Kidney (tissue), 14 donors: ENCODE measurements around the gene PCSK5. TPM values are rescaled to one million over a fixed set of nuclear protein-coding genes. Genes with fewer than 3 reads are reported as not detected.

Source experiments
- DNase-seq, 5 donors: peaks; one replicate each; pipeline ENCODE4 v3.0.0-alpha.2; 2013 to 2020
- FAIRE-seq: peaks from 2 replicates; lab custom pipeline; 2012; peaks lifted over from hg19 to GRCh38; lab: Jason Lieb, UNC
- H3K27ac ChIP-seq, 2 donors: one replicate each; pipeline ENCODE4 v1.7.0; 2013; ENCODE audit warnings: low read depth in 2 of 2, low read length in 2 of 2, inconsistent platforms in 1 of 2
- H3K27me3 ChIP-seq: one replicate; pipeline ENCODE4 v1.7.1; 2013; ENCODE audit warnings: low read length, inconsistent platforms; ENCODE audit not compliant: control insufficient read depth, insufficient read depth
- H3K36me3 ChIP-seq, 3 donors: one replicate each; pipeline versions ENCODE4 v1.7.0 to v1.7.1; 2013; ENCODE audit warnings: low read length in 3 of 3, control low read depth in 1 of 3, inconsistent platforms in 1 of 3; ENCODE audit not compliant: insufficient read depth in 3 of 3, control insufficient read depth in 2 of 3
- H3K4me1 ChIP-seq, 3 donors: one replicate each; pipeline versions ENCODE4 v1.7.0 to v1.7.1; 2013; ENCODE audit warnings: low read length in 3 of 3, inconsistent platforms in 1 of 3, low read depth in 1 of 3; ENCODE audit not compliant: control insufficient read depth in 2 of 3, insufficient read depth in 2 of 3
- H3K4me3 ChIP-seq, 3 donors: one replicate each; pipeline versions ENCODE4 v1.7.0 to v1.8.1; 2013; ENCODE audit warnings: low read length in 3 of 3, control low read depth in 1 of 3, inconsistent platforms in 1 of 3
- H3K9ac ChIP-seq, 3 donors: one replicate each; pipeline versions ENCODE4 v1.7.0 to v1.7.1; 2013; ENCODE audit warnings: low read length in 3 of 3, control low read depth in 1 of 3, inconsistent platforms in 1 of 3
- H3K9me3 ChIP-seq, 3 donors: one replicate each; pipeline versions ENCODE4 v1.7.0 to v1.7.1; 2013; ENCODE audit warnings: low read length in 3 of 3, control low read depth in 1 of 3, inconsistent platforms in 1 of 3; ENCODE audit not compliant: control insufficient read depth in 2 of 3, insufficient read depth in 1 of 3
- CTCF ChIP-seq: IDR thresholded peaks from 3 replicates; pipeline ENCODE4 v1.5.1; 2012; ENCODE audit warnings: mild to moderate bottlenecking, moderate library complexity, borderline replicate concordance; ENCODE audit not compliant: insufficient read depth; ENCODE audit errors: extremely low read depth
- intact Hi-C: fragments of 100-400 bp; cut with DNase I; formaldehyde crosslinking; loops from one replicate; pipeline ENCODE4 v1.11.1; 2022
- polyA plus RNA-seq: library from polyadenylated mRNA; stranded (reverse); fragments of 350-450 nt; fragmentation: Illumina TruSeq; extraction: RNeasy Lipid Tissue Mini Kit (QIAGEN cat#74804); gene quantifications from one replicate; pipeline ENCODE4 v1.2.3, GENCODE V29; 2014; ENCODE audit warnings: low read depth, low replicate concordance; ENCODE audit not compliant: insufficient read depth
- total RNA-seq: library from RNA; stranded (reverse); fragmentation: NEBNext Ultra II Directional; extraction: Animal tissue kit (Norgen Biotek cat#: 25700); gene quantifications from one replicate; pipeline ENCODE4 v1.2.1, GENCODE V29; 2021
- donor health status: control.
- donor health status: control.
- donor health status: control.
- donor health status: control.
- donor health status: control.
- donor health status: DM: yes; HTN: yes; CAD: no.
- donor health status: Normal renal cell carcinoma (clear cell type).

The PCSK5 gene
- total and polyA plus RNA-seq, 2 donors from 2014 or later = 1.6 to 14.7 TPM

- no peak for FAIRE-seq
- no peak overlapping the region for H3K9ac ChIP-seq
- no peaks in the 10 kb centered on the region for H3K4me1 ChIP-seq
- intact Hi-C loops = no loop called here
- no peaks in the 10 kb centered on the region for H3K36me3 ChIP-seq
- no peak overlapping the region for H3K27ac ChIP-seq
- no peaks in the 10 kb centered on the region for H3K9me3 ChIP-seq
- no peaks in the 10 kb centered on the region for H3K27me3 ChIP-seq
- no peak for TF ChIP-seq CTCF
- DNase-seq = no peak
- H3K4me3 ChIP-seq = no peak overlapping the region
Observed at GRCh38 chr9:76247426-76247825, 357.0 kb downstream of the PCSK5 start.

GRCh38 chr9:76249309-76249708, 358.8 kb downstream of the PCSK5 start:
- Histone ChIP-seq H3K27me3 (no peaks in the 10 kb centered on the region), H3K4me1 (no peaks in the 10 kb centered on the region), H3K27ac (no peak overlapping the region), H3K4me3 (no peak overlapping the region), H3K9me3 (no peaks in the 10 kb centered on the region), H3K9ac (no peak overlapping the region), H3K36me3 (no peaks in the 10 kb centered on the region)
- no peak for DNase-seq
- FAIRE-seq = no peak
- intact Hi-C loops = no loop called here
- TF ChIP-seq CTCF = no peak

GRCh38 chr9:76255781-76256455, 365.4 kb downstream of the PCSK5 start:
- DNase-seq (peak in 2 of 5 donors; percentile 4 to 67), FAIRE-seq (no peak)
- Histone ChIP-seq H3K4me1 (no peaks in the 10 kb centered on the region), H3K27ac (no peak overlapping the region), H3K9ac (no peak overlapping the region), H3K36me3 (no peaks in the 10 kb centered on the region), H3K4me3 (peak overlapping the region in 1 of 3 donors; percentile 7), H3K9me3 (no peaks in the 10 kb centered on the region), H3K27me3 (no peaks in the 10 kb centered on the region)
- intact Hi-C loops = no loop called here
- no peak for TF ChIP-seq CTCF
